Keratinocyte (primary cell): ENCODE data around the gene NOS1AP. TPM values are rescaled to one million over a fixed set of nuclear protein-coding genes. Genes with fewer than 3 reads are reported as not detected.

Experiments
- DNase-seq: peaks from one replicate; pipeline ENCODE4 v3.0.0-alpha.2; 2011; ENCODE audit warnings: low read depth, missing footprints, low spot score
- FAIRE-seq: peaks from 2 replicates; lab custom pipeline; 2011; peaks lifted over from hg19 to GRCh38; lab: Jason Lieb, UNC
- H2AFZ ChIP-seq: 2 replicates; pipeline ENCODE4 v1.6.0; 2012; ENCODE audit warnings: low read length, control low read depth, inconsistent platforms; ENCODE audit not compliant: control insufficient read depth
- H3K27ac ChIP-seq: 2 replicates; pipeline ENCODE4 v1.5.1; 2011; ENCODE audit warnings: low read length; ENCODE audit not compliant: control insufficient read depth, insufficient read depth
- H3K27me3 ChIP-seq: 3 replicates; pipeline ENCODE4 v1.6.0; 2011; ENCODE audit warnings: low read length; ENCODE audit not compliant: control insufficient read depth, insufficient read depth; ENCODE audit errors: extremely low read depth
- H3K36me3 ChIP-seq, 2 experiments: 2 replicates in 1 of 2; 3 replicates in 1 of 2; pipeline ENCODE4 v1.5.1; 2011; ENCODE audit warnings: low read length in 2 of 2, mild to moderate bottlenecking in 1 of 2; ENCODE audit not compliant: control insufficient read depth in 2 of 2, insufficient read depth in 2 of 2; ENCODE audit errors: extremely low read depth in 1 of 2
- H3K4me1 ChIP-seq: 3 replicates; pipeline ENCODE4 v1.5.1; 2011; ENCODE audit warnings: low read length; ENCODE audit not compliant: control insufficient read depth, insufficient read depth; ENCODE audit errors: extremely low read depth
- H3K4me2 ChIP-seq: 3 replicates; pipeline ENCODE4 v1.6.0; 2011; ENCODE audit warnings: low read depth, low read length; ENCODE audit not compliant: control insufficient read depth, insufficient read depth; ENCODE audit errors: extremely low read depth
- H3K4me3 ChIP-seq, 3 experiments: fragments of 200-600 bp in 1 of 3; sonication (generic) in 1 of 3; 2 replicates in 2 of 3; 3 replicates in 1 of 3; pipeline ENCODE4 v1.5.1; 2011 to 2016; ENCODE audit warnings: low read length in 3 of 3, mild to moderate bottlenecking in 3 of 3, control low read depth in 2 of 3, inconsistent platforms in 1 of 3, low read depth in 1 of 3, mixed read lengths in 1 of 3, mixed run types in 1 of 3, moderate library complexity in 1 of 3; ENCODE audit not compliant: control insufficient read depth in 2 of 3, insufficient read depth in 2 of 3; ENCODE audit errors: extremely low read depth in 1 of 3
- H3K79me2 ChIP-seq: 2 replicates; pipeline ENCODE4 v1.6.0; 2012; ENCODE audit warnings: low read length; ENCODE audit not compliant: control insufficient read depth, insufficient read depth
- H3K9ac ChIP-seq: 3 replicates; pipeline ENCODE4 v1.6.0; 2011; ENCODE audit warnings: low read length; ENCODE audit not compliant: control insufficient read depth, insufficient read depth; ENCODE audit errors: extremely low read depth
- H3K9me1 ChIP-seq: 3 replicates; pipeline ENCODE4 v1.6.0; 2011; ENCODE audit warnings: low read length; ENCODE audit not compliant: control insufficient read depth, insufficient read depth; ENCODE audit errors: extremely low read depth
- H3K9me3 ChIP-seq: 2 replicates; pipeline ENCODE4 v1.5.1; 2012; ENCODE audit warnings: low read depth, low read length; ENCODE audit not compliant: control insufficient read depth
- H4K20me1 ChIP-seq: 3 replicates; pipeline ENCODE4 v1.6.0; 2011; ENCODE audit warnings: low read length; ENCODE audit not compliant: control insufficient read depth, insufficient read depth; ENCODE audit errors: extremely low read depth
- EZH2 ChIP-seq: IDR thresholded peaks from one replicate; pipeline ENCODE4 v1.6.1; 2012; ENCODE audit warnings: inconsistent platforms, mild to moderate bottlenecking, low read length, moderate library complexity
- dilution Hi-C: fragments of 300-500 bp; cut with MboI; formaldehyde crosslinking; loops from one replicate; pipeline ENCODE4 v1.7.0; 2020; ENCODE audit warnings: low sequenced_read_pairs; ENCODE audit not compliant: extremely low pct_ligation_motif_present
- polyA plus RNA-seq, 5 experiments: library from polyadenylated mRNA; depleted of rRNA in 3 of 5; stranded (reverse) in 3 of 5; stranded (forward) in 1 of 5; unstranded in 1 of 5; fragments of >200 nt; gene quantifications; 1 replicate in 1 of 5; 2 replicates in 3 of 5; 3 replicates in 1 of 5; pipeline versions ENCODE4 v1.2.1 to v1.2.3, GENCODE V29; 2011 to 2012; ENCODE audit warnings: missing spikeins in 2 of 5, low read depth in 1 of 5, low replicate concordance in 1 of 5
- TF ChIP-seq, protein P1 (sequence below), 3 experiments: IDR thresholded peaks in 1 of 3; conservative IDR thresholded peaks in 1 of 3; optimal IDR thresholded peaks in 1 of 3; 2 replicates in 2 of 3; 3 replicates in 1 of 3; pipeline versions ENCODE3 to v1.5.1; 2011; ENCODE audit warnings: low read length in 3 of 3, mild to moderate bottlenecking in 3 of 3, moderate library complexity in 2 of 3, control low read depth in 1 of 3, inconsistent platforms in 1 of 3; ENCODE audit not compliant: insufficient read depth in 2 of 3; ENCODE audit errors: extremely low read depth in 1 of 3

Gene NOS1AP
- polyA plus RNA-seq, 1 donor (not counting 4 experiments of a cell fraction or from before 2014, with no cell fraction given) = not detected

DNA sequence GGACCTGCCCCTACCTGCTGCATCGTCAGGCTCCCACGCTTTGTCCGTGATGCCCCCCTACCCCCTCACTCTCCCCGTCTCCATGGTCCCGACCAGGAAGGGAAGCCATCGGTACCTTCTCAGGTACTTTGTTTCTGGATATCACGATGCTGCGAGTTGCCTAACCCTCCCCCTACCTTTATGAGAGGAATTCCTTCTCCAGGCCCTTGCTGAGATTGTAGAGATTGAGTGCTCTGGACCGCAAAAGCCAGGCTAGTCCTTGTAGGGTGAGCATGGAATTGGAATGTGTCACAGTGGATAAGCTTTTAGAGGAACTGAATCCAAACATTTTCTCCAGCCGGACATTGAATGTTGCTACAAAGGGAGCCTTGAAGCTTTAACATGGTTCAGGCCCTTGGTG lies 298.3 kb downstream of the NOS1AP start:
- dilution Hi-C loops = no loop called here
- H3K9me3 ChIP-seq = no peaks in the 10 kb centered on the region
- FAIRE-seq = no peak

DNA sequence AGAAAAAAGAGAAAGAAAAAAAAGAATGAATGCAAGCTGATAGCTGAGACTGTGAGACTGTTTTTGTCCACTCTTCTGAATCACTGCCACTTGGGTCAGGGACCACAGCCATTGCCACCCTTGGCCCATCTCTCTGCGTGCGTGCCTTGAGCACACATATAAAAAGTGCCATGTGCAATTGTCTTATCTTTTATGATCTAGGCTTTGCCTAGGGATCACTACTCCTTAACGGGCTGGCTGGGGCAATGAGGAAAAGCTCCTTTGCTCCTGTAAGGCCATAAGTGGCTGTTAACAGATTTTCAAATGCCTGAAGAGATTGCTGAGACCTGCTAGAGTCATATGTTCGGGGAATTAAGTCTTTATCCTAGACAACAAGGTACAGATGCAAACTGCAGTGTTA lies 299.0 kb downstream of the NOS1AP start:
- H3K4me3 ChIP-seq = no peak overlapping the region
- no peaks in the 10 kb centered on the region for H3K9me1 ChIP-seq
- FAIRE-seq (no peak), DNase-seq (no peak)
- H3K27me3 ChIP-seq = peaks cover 2% of the 10 kb centered on the region
- H4K20me1 ChIP-seq = no peaks in the 10 kb centered on the region
- TF ChIP-seq, protein P1, sequence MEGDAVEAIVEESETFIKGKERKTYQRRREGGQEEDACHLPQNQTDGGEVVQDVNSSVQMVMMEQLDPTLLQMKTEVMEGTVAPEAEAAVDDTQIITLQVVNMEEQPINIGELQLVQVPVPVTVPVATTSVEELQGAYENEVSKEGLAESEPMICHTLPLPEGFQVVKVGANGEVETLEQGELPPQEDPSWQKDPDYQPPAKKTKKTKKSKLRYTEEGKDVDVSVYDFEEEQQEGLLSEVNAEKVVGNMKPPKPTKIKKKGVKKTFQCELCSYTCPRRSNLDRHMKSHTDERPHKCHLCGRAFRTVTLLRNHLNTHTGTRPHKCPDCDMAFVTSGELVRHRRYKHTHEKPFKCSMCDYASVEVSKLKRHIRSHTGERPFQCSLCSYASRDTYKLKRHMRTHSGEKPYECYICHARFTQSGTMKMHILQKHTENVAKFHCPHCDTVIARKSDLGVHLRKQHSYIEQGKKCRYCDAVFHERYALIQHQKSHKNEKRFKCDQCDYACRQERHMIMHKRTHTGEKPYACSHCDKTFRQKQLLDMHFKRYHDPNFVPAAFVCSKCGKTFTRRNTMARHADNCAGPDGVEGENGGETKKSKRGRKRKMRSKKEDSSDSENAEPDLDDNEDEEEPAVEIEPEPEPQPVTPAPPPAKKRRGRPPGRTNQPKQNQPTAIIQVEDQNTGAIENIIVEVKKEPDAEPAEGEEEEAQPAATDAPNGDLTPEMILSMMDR (optimal IDR thresholded peaks at IDR 0.05 in 1 of 3, IDR thresholded peaks at IDR 0.05 in 1 of 3, conservative IDR thresholded peaks at IDR 0.05 in 1 of 3; ENCODE audit: extremely low read depth in 1 of 3, insufficient read depth in 2 of 3, low read length in 3 of 3) = no peak
- TF ChIP-seq EZH2 = no peak
- H3K27ac ChIP-seq = no peak overlapping the region
- dilution Hi-C loops = no loop called here
- no peak overlapping the region for H3K9ac ChIP-seq
- H3K9me3 ChIP-seq = no peaks in the 10 kb centered on the region
- H3K36me3 ChIP-seq = no peaks in the 10 kb centered on the region
- H3K79me2 ChIP-seq = no peaks in the 10 kb centered on the region
- no peak overlapping the region for H2AFZ ChIP-seq
- H3K4me1 ChIP-seq = peaks cover 29% of the 10 kb centered on the region
- no peak overlapping the region for H3K4me2 ChIP-seq

More for the DNA sequence above, 298.3 kb downstream of the NOS1AP start:
- no peak for DNase-seq
- H3K9me1 ChIP-seq = no peaks in the 10 kb centered on the region
- H3K4me2 ChIP-seq = no peak overlapping the region
- H3K79me2 ChIP-seq = no peaks in the 10 kb centered on the region
- H3K4me3 ChIP-seq = peak overlapping the region in 1 of 3 experiments; percentile 45
- H3K4me1 ChIP-seq = peaks cover 27% of the 10 kb centered on the region
- no peaks in the 10 kb centered on the region for H3K36me3 ChIP-seq
- peaks cover 2% of the 10 kb centered on the region for H3K27me3 ChIP-seq
- H3K27ac ChIP-seq = no peak overlapping the region
- H2AFZ ChIP-seq = no peak overlapping the region
- TF ChIP-seq, protein P1 (optimal IDR thresholded peaks at IDR 0.05 in 1 of 3, IDR thresholded peaks at IDR 0.05 in 1 of 3, conservative IDR thresholded peaks at IDR 0.05 in 1 of 3; ENCODE audit: extremely low read depth in 1 of 3, insufficient read depth in 2 of 3, low read length in 3 of 3) = no peak
- H3K9ac ChIP-seq = no peak overlapping the region
- H4K20me1 ChIP-seq = no peaks in the 10 kb centered on the region
